ENCODE data around the gene MAP2K5.

Gene MAP2K5

GRCh38 chr15:67716171-67716570 is 173.7 kb downstream of the MAP2K5 start:
- H3K9me3 ChIP-seq (ENCODE audit: insufficient read depth, low read depth, low read length), result no peaks in the 10 kb centered on the region
- TF ChIP-seq CTCF (conservative IDR thresholded peaks at IDR 0.05; ENCODE audit: low read length), result no peak
- no peak for TF ChIP-seq EZH2phosphoT487 (IDR thresholded peaks at IDR 0.05; ENCODE audit: borderline replicate concordance)

GRCh38 chr15:67717776-67718175 is 175.3 kb downstream of the MAP2K5 start:
- TF ChIP-seq CTCF (conservative IDR thresholded peaks at IDR 0.05; ENCODE audit: low read length), result no peak
- no peaks in the 10 kb centered on the region for H3K79me2 ChIP-seq (ENCODE audit: insufficient read depth, low read length)
- no peak overlapping the region for H3K4me2 ChIP-seq (ENCODE audit: low read depth, low read length, poor library complexity, severe bottlenecking)
- no peaks in the 10 kb centered on the region for H3K27me3 ChIP-seq (ENCODE audit: insufficient read depth, low read length, poor library complexity, severe bottlenecking)
- peaks cover 2% of the 10 kb centered on the region; the same call in 1 of the 2 replicates for H3F3A ChIP-seq (ENCODE audit: low read depth)
- no peak overlapping the region for H3K9ac ChIP-seq (ENCODE audit: low read depth, low read length, poor library complexity, severe bottlenecking)
- no peak overlapping the region for H3K4me3 ChIP-seq (ENCODE audit: low read length, poor library complexity, severe bottlenecking)
- H3K4me1 ChIP-seq (ENCODE audit: insufficient read depth, low read length, poor library complexity, severe bottlenecking), result peaks cover 54% of the 10 kb centered on the region
- no peaks in the 10 kb centered on the region for H3K9me3 ChIP-seq (ENCODE audit: insufficient read depth, low read depth, low read length)
- H2AFZ ChIP-seq (ENCODE audit: low read length), result no peak overlapping the region
- H4K20me1 ChIP-seq (ENCODE audit: insufficient read depth, low read length, poor library complexity, severe bottlenecking), result no peaks in the 10 kb centered on the region
- H3K9me2 ChIP-seq (replicated peaks; ENCODE audit: low read depth, low read length), result no peaks in the 10 kb centered on the region
- H3K36me3 ChIP-seq (ENCODE audit: insufficient read depth, low read length), result no peaks in the 10 kb centered on the region

More at GRCh38 chr15:67716171-67716570, 173.7 kb downstream of the MAP2K5 start:
- Histone ChIP-seq H3K4me2 (ENCODE audit: low read depth, low read length, poor library complexity, severe bottlenecking) (no peak overlapping the region), H3K27me3 (ENCODE audit: insufficient read depth, low read length, poor library complexity, severe bottlenecking) (no peaks in the 10 kb centered on the region), H3F3A (ENCODE audit: low read depth) (peaks cover 2% of the 10 kb centered on the region; the same call in 1 of the 2 replicates), H3K79me2 (ENCODE audit: insufficient read depth, low read length) (no peaks in the 10 kb centered on the region), H3K4me1 (ENCODE audit: insufficient read depth, low read length, poor library complexity, severe bottlenecking) (peaks cover 52% of the 10 kb centered on the region), H4K20me1 (ENCODE audit: insufficient read depth, low read length, poor library complexity, severe bottlenecking) (no peaks in the 10 kb centered on the region), H3K36me3 (ENCODE audit: insufficient read depth, low read length) (peaks cover 5% of the 10 kb centered on the region; the same call in 1 of the 2 replicates), H3K9ac (ENCODE audit: low read depth, low read length, poor library complexity, severe bottlenecking) (no peak overlapping the region), H3K4me3 (ENCODE audit: low read length, poor library complexity, severe bottlenecking) (no peak overlapping the region), H2AFZ (ENCODE audit: low read length) (no peak overlapping the region), H3K9me2 (replicated peaks; ENCODE audit: low read depth, low read length) (no peaks in the 10 kb centered on the region)

- Histone ChIP-seq H3K79me2 (ENCODE audit: insufficient read depth, low read length) (no peaks in the 10 kb centered on the region), H3K9ac (ENCODE audit: low read depth, low read length, poor library complexity, severe bottlenecking) (no peak overlapping the region), H3K9me2 (replicated peaks; ENCODE audit: low read depth, low read length) (no peaks in the 10 kb centered on the region), H3K4me1 (ENCODE audit: insufficient read depth, low read length, poor library complexity, severe bottlenecking) (peaks cover 54% of the 10 kb centered on the region), H2AFZ (ENCODE audit: low read length) (no peak overlapping the region), H3K9me3 (ENCODE audit: insufficient read depth, low read depth, low read length) (no peaks in the 10 kb centered on the region), H3K27me3 (ENCODE audit: insufficient read depth, low read length, poor library complexity, severe bottlenecking) (no peaks in the 10 kb centered on the region), H3K36me3 (ENCODE audit: insufficient read depth, low read length) (no peaks in the 10 kb centered on the region), H4K20me1 (ENCODE audit: insufficient read depth, low read length, poor library complexity, severe bottlenecking) (no peaks in the 10 kb centered on the region), H3K4me2 (ENCODE audit: low read depth, low read length, poor library complexity, severe bottlenecking) (peak overlapping the region; percentile 2), H3K4me3 (ENCODE audit: low read length, poor library complexity, severe bottlenecking) (no peak overlapping the region), H3F3A (ENCODE audit: low read depth) (peaks cover 2% of the 10 kb centered on the region; the same call in 1 of the 2 replicates)
- TF ChIP-seq CTCF (conservative IDR thresholded peaks at IDR 0.05; ENCODE audit: low read length), result no peak
- no peak for TF ChIP-seq EZH2phosphoT487 (IDR thresholded peaks at IDR 0.05; ENCODE audit: borderline replicate concordance)
Observed at GRCh38 chr15:67719330-67719959, 176.9 kb downstream of the MAP2K5 start.
